HG03097 (cell line): ENCODE data around the gene PPP4R4.

Source experiments
- ATAC-seq: cut with Tn5 transposase; IDR thresholded peaks from one replicate; pipeline ENCODE4 v1.9.1; 2021; ENCODE audit not compliant: unreplicated experiment, low FRiP score

PPP4R4 gene

GRCh38 chr14:94303111-94303510 is 129.0 kb downstream of the PPP4R4 start:
- no peak for ATAC-seq

DNA sequence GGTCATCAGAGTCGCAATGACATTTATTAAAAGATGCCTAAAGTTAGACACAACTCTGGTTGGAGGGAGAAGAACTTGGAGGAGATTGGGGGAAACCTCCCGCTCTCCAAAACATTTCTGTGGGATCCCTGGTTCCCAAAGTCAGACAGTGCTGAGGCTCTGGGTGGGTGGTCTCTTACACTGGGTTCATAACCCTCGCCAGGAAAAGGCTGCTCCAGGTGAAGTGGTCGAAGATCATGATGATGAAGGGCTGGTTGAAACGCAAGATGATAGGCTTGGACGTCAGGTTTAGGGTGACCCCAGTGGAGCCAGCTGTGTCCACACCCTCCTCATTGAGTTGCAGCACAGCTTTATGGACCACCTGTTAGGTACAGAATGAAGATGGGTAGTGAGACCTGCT is 130.1 kb downstream of the PPP4R4 start:
- no peak for ATAC-seq

DNA sequence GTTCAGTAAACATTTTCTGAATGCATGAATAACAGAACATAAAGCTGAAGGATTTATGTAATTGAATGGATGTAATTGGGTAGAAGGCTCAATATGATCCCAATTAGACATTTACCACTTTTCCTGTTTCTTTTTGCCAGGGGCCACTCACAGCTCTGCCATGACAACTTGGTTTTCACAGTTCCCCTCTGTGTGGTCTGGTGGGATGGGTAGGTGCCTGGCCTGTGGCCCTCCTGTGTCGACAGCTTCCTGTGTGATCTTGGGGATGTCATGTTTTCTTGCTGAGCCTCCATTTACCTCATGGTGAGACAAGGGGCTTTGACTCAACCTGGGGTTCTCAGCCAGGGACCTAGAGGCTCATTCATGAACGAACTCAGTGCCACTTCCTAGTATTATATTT is 131.5 kb downstream of the PPP4R4 start:
- no peak for ATAC-seq

DNA sequence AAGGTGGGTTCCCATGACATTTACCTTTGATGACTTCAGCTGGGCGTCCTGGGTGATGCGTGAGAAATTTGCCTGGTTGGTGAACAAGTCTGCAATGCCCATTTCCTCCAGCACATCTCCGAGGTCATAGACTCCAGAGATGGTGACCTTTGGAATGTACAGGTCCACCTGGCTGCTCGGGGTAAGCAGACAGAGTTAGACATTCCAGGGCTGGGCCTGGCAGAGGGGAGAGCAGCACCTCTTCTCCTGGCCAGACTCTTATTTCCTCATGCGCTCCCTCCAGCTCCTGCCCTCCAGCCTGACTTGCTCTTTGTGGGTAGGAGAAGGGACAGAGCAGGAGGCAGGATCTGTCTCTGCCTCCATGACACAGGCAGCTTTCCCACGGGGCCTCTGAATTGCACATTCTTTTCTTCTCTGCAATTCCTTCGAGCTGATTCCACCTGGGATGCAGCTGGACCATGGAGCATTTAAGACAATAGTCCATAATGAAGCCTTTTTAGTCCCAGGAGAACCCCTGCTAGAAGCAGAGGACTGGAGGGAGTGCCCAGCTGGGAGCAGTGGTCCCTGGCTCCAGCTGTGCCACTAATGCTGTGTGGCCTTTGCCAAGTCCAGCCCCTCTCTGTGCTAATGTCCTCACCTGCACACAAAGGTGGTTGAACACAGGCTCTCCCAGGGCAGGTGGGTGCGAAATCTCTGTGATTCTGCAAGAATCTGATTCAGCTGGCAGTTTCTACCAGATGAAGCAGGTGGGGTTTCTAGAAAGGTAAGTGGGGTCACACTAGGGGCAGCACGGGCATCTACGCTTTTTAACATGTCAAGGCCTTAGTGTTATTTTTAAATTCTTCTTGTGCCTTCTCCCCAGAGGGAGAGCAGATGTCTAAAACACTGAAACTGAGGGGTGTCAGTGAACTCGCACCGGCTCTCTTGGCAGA is 132.2 kb downstream of the PPP4R4 start:
- no peak for ATAC-seq

- no peak for ATAC-seq
Measured at GRCh38 chr14:94307410-94307992, 133.4 kb downstream of the PPP4R4 start.

DNA sequence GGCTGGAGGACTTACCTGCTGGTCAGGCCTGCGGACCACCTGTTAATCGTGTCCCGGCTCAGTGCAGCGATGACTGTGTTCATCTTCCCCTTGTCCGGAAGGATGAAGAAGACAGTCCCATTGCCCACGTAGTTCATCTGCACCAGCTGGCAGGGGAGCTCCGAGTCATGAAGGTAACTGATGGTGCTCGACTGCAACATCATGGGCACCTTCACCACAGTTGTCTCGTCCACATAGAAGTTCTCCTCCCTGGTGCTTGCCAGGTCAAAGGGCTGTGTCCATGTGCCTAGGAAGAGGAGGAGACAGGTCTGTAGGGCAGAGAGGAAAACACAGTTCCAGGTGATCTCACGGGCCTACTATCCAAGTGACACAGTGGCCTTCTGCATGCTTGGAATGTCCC is 135.6 kb downstream of the PPP4R4 start:
- ATAC-seq = no peak

DNA sequence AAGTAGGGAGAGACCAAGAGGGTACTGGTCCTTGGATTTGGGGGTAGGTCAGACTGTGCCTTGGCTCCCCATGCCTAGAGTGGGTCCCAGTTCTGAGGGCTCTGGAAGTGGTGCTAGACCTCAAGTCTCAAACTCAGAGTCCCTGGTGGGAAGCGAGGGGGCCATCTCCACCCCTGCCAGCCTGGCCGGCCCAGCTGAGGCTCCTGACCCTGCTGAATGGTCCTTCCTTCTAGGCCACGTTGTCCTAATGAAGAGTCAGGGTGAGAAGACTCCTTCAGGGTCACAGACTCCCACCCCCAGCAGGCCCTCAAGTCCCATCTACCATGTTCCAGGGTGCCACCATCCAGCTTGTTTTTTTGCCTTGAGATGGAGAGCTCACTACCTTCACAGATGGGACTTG is 136.1 kb downstream of the PPP4R4 start:
- no peak for ATAC-seq

DNA sequence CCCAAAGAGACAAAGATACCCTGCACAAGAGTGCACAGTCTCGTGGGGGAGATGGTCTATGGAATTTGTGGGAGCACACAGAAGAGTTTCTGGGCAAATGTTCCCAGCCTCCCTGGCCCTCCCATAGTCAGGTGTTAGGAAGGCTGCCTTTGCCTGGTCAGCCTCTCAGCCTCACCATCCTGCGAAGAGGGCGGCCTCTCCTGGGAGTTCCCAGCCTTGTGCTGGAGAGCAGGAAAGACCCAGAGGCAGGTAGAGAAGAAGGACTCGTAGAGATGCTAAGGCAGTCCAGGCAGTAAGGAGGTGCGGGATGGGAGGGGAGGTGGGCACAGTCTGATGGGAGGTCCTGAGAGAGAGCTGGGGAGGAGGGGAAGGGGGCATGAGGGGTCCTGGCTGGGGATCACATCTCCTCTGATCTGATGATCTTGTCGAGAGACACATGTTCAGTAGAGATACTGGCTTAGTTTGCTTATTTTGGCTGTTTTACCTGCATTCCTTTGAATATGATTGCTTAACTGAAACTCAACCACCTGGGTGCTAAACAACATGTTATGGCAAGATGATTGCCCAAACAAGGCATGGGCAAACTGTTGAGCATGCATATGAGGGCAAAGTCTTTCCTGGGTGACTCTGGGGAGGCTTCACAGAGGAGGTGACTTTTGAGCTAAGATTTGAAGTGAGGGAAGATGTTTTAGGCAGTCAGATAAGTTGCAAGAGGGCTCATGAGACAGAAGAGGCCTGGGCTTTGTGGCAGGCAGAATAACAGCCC is 138.5 kb downstream of the PPP4R4 start:
- ATAC-seq = no peak

DNA sequence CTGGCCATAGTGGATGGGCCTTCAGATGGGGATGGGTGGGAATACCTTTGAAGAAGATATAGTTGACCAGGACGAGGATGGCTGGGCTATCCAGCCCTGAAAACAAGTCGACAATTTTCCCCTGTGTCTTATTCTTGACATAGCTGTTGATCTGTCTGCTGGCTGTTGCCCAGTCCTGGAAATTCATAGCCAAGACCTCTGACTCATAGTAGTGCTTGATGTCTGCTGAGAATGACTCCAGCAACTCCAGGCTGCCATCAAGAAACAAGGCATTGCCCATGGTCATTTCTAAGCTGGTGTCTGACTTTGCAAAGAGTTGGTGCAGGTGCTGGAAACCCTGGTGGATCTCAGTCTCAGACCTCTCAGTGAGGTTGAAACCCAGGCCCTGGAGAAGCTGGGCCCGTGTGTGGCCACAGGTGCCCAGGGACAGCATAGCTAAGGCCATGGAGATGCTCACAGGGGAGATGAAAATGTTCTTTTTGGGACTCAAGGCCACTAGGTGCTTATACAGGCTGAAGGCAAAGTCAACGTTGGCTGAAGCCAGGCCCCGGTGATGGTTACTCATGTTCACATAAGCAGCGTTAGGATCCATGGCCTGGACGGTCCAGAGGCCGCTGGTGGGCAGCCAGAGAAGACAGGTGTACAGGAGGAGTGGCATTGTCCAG is 140.0 kb downstream of the PPP4R4 start:
- no peak for ATAC-seq

DNA sequence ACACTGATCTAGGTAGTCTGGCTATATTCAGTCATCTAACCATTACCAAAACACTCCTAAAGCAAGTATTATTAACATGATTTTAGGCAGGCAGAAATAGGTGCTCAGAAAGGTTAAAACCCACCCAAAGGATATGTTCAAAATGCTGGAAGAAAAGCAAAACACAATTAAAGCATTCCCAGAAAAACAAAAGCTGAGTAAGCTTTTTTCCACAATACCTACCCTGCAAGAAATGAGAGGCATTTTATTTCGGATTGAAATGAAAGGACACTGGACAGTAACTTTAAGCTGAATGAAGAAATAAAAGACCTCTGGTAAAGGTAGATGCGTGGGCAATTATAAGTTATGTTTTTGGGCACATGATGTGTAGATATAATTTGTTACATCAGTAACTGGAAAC is 140.8 kb downstream of the PPP4R4 start:
- ATAC-seq = no peak

DNA sequence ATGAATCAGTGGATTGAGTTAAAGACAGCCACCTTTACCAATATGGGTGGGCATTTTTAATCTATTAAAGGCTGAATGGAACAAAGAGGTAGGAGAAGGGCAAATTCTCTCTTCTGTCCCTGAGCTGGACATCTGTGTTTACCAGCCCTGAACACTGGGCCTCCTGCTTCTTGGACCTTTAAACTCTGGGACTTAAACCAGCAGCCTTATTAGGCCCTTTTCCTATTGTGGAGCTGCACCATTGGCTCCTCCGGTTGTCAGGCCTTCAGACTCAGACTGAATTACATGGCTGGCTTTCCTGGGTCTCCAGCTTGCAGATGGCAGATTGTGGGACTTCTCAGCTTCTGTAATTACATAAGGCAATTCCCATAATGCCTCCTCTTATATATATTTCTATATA is 142.6 kb downstream of the PPP4R4 start:
- ATAC-seq = no peak

- ATAC-seq = no peak
Measured at GRCh38 chr14:94317259-94317658, 143.1 kb downstream of the PPP4R4 start.

- no peak for ATAC-seq
Measured at GRCh38 chr14:94320243-94320642, 146.1 kb downstream of the PPP4R4 start.

DNA sequence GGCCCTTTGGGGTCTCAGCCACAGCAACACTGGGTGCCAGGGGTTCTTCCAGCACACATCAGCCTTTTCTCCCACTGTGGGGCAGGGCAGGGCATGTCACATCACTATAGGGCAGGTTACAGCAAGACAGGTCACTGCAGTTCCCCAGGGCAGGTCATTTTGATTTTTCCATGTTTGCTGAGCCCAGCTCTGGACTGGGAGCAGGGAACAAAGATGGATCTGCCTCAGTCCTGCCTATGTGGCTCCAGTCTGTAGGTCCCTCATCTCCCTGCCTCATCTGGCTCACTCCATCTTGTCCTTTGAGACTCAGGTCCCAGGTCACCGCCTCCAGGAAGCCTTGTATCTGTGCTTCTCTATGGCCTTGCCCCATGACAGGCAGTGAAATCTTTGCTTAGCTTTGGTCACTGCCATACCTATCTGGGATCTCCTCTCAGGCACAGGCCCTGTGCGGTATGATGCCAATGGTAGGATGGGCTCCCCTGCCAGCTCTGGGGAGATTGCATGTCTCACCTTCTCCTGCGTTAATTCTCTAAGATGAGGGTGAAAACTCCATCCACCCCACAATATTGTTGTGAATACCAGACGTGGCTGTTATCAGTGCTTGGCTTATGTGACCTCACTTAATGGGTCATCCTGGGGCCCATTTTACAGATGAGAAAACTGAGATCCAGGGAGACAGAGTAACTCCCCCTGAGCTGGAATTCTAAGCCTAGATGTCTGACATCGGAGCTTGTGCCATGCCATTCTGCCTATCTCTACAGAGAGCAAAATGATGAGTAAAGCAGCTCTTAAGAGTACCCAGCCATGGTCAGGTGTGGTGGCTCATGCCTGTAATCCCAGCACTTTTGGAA is 147.5 kb downstream of the PPP4R4 start:
- no peak for ATAC-seq

DNA sequence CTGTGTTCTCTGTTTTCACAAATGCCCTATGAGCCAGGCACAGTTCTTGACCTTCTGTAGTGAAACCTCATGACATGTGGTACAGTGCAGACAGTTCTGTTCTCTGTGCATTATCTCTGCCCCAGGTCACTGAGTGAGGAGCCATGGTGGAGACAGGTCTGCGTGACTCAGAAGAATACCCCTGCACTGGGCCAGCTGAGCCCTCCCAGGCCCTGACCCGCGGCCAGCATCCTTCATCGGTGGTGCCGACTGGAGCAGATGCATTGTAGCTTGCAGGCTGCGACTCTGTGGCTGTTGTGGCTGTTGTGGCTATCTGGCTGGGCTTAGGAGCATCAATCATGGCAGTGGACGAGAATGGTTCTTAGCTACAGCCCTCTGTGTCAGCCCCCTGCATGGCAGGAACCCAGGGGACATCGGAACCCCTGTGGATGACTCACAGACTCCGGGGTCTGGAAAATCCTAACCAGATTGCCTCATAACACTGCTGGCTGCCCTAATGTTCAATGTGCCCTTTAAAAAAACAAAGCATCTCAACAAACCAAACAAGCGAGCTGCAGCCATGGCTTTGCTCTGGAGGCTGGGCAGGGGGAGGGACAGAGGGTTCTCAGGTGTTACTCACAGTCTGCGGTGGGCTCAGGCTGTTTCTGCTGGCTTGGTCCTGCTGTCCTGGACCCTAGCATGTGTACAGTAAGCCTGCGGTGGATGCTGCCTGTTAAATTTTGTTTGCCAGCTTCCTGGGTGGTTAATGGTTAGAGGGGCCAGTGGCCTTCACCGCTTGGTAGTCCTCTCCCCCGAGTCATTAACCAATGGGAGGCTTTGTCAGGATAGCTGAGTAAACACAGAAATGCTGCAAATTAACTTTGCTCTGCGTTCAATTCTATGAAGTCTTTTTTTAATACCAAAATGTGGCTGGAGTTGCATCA is 148.8 kb downstream of the PPP4R4 start, which contains the start of gene SERPINA6:
SERPINA6 (minus strand) TSS at position 689 of the 923 bp plus-strand sequence. CDS start 8,688 bp downstream, outside the sequence.
- no peak for ATAC-seq

GRCh38 chr14:94328196-94328595 is 154.1 kb downstream of the PPP4R4 start:
- no peak for ATAC-seq
